Measurements from ENCODE around the gene HRC. TPM values are rescaled to one million over a fixed set of nuclear protein-coding genes. Genes with fewer than 3 reads are reported as not detected.

HRC gene
- total RNA-seq, 1 experiment from 2014 or later, result 0.13 TPM

- Histone ChIP-seq H3K9me3 (ENCODE audit: control insufficient read depth, insufficient read depth, low read depth, low read length) (no peaks in the 10 kb centered on the region), H3K4me1 (ENCODE audit: control insufficient read depth, insufficient read depth, low read length) (peaks cover 4% of the 10 kb centered on the region), H3K36me3 (ENCODE audit: control insufficient read depth, insufficient read depth, low read length) (no peaks in the 10 kb centered on the region), H3K27ac (ENCODE audit: low read length) (no peak overlapping the region), H3K27me3 (ENCODE audit: control insufficient read depth, insufficient read depth, low read length) (no peaks in the 10 kb centered on the region), H3K4me3 (ENCODE audit: low read depth in 2 of 2, low read length in 2 of 2) (no peak overlapping the region)
- no peak for TF ChIP-seq REST (IDR thresholded peaks at IDR 0.05; ENCODE audit: insufficient read depth in 1 of 2, low read depth in 2 of 2, low read length in 1 of 2)
- TF ChIP-seq TCF7L2 (IDR thresholded peaks at IDR 0.05; ENCODE audit: low read depth, low read length), result no peak
- no peak for TF ChIP-seq SIN3A (IDR thresholded peaks at IDR 0.05; ENCODE audit: borderline replicate concordance, insufficient read depth, low read depth, low read length)
- no peak for TF ChIP-seq CTCF (IDR thresholded peaks at IDR 0.05)
- TF ChIP-seq POLR2AphosphoS5 (IDR thresholded peaks at IDR 0.05; ENCODE audit: low read depth, low read length), result no peak
- intact Hi-C loops (cut with micrococcal nuclease; ENCODE audit: unreplicated experiment), result no loop called here
- BruUV-seq (replicated peaks), result no TSS peak
- ATAC-seq, result no peak
- CTCF ChIA-PET, result no interaction called here
- no peak for DNase-seq (ENCODE audit: low read depth, low spot score)
- in situ Hi-C loops (cut with HindIII; ENCODE audit: low pct_unique_long_range_greater_than_20kb, low sequenced_read_pairs), result no loop called here
- POLR2A ChIA-PET, result no interaction called here
Measured at GRCh38 chr19:49155820-49156346, 687 bp upstream of the HRC start.

- H3K27me3 ChIP-seq (ENCODE audit: control insufficient read depth, insufficient read depth, low read length), result no peaks in the 10 kb centered on the region
- no TSS peak for BruUV-seq (replicated peaks)
- no peaks in the 10 kb centered on the region; the same call in 1 of the 2 replicates for H3K36me3 ChIP-seq (ENCODE audit: control insufficient read depth, insufficient read depth, low read length)
- no peak for TF ChIP-seq TCF7L2 (IDR thresholded peaks at IDR 0.05; ENCODE audit: low read depth, low read length)
- TF ChIP-seq SIN3A (IDR thresholded peaks at IDR 0.05; ENCODE audit: borderline replicate concordance, insufficient read depth, low read depth, low read length), result no peak
- TF ChIP-seq CTCF (IDR thresholded peaks at IDR 0.05), result no peak
- TF ChIP-seq POLR2AphosphoS5 (IDR thresholded peaks at IDR 0.05; ENCODE audit: low read depth, low read length), result no peak
- no peak for TF ChIP-seq REST (IDR thresholded peaks at IDR 0.05; ENCODE audit: insufficient read depth in 1 of 2, low read depth in 2 of 2, low read length in 1 of 2)
- intact Hi-C loops (cut with micrococcal nuclease; ENCODE audit: unreplicated experiment), result no loop called here
- CTCF ChIA-PET, result no interaction called here
- H3K4me3 ChIP-seq (ENCODE audit: low read depth in 2 of 2, low read length in 2 of 2), result no peak overlapping the region
- no peaks in the 10 kb centered on the region for H3K9me3 ChIP-seq (ENCODE audit: control insufficient read depth, insufficient read depth, low read depth, low read length)
- peaks cover 4% of the 10 kb centered on the region for H3K4me1 ChIP-seq (ENCODE audit: control insufficient read depth, insufficient read depth, low read length)
- DNase-seq (ENCODE audit: low read depth, low spot score), result no peak
- ATAC-seq, result no peak
- in situ Hi-C loops (cut with HindIII; ENCODE audit: low pct_unique_long_range_greater_than_20kb, low sequenced_read_pairs), result no loop called here
- no peak overlapping the region for H3K27ac ChIP-seq (ENCODE audit: low read length)
- POLR2A ChIA-PET, result no interaction called here
Measured at GRCh38 chr19:49154279-49154678, 917 bp downstream of the HRC start.
